Left lung (tissue), 10 donors: Measurements from ENCODE around the gene KRTAP9-7. TPM values are rescaled to one million over a fixed set of nuclear protein-coding genes. Genes with fewer than 3 reads are reported as not detected.

Experiments
- ATAC-seq: fragments of 200-7000 bp; cut with Tn5 transposase; one replicate; pipeline ENCODE4 v1.9.1; 2020; ENCODE audit warnings: moderate library complexity
- DNase-seq, 4 donors: peaks; one replicate each; pipeline ENCODE4 v3.0.0-alpha.2; 2013 to 2020
- H3K27ac ChIP-seq, 2 donors: fragments of 200-600 bp; sonication (generic) in 1 of 2; one replicate each; pipeline versions ENCODE4 v1.5.0 to v1.8.0; 2020 to 2021
- H3K27me3 ChIP-seq, 2 donors: fragments of 200-600 bp; sonication (generic) in 1 of 2; one replicate each; pipeline versions ENCODE4 v1.5.0 to v1.8.0; 2020 to 2021
- H3K36me3 ChIP-seq, 2 donors: fragments of 200-600 bp; sonication (generic) in 1 of 2; one replicate each; pipeline versions ENCODE4 v1.5.0 to v1.8.0; 2020 to 2021
- H3K4me1 ChIP-seq, 2 donors: fragments of 200-600 bp; one replicate each; pipeline ENCODE4 v1.8.0; 2021
- H3K4me3 ChIP-seq, 2 donors: fragments of 200-600 bp; sonication (generic) in 1 of 2; one replicate each; pipeline versions ENCODE4 v1.5.0 to v1.8.0; 2020 to 2021; ENCODE audit warnings: mild to moderate bottlenecking in 1 of 2
- H3K9me3 ChIP-seq, 2 donors: fragments of 200-600 bp; sonication (generic) in 1 of 2; one replicate each; pipeline versions ENCODE4 v1.5.0 to v1.8.0; 2020 to 2021
- intact Hi-C, 2 donors: fragments of 100-400 bp; cut with DNase I; formaldehyde crosslinking; loops; one replicate each; pipeline versions ENCODE4 v1.11.2 to v1.14.2; 2022
- polyA plus RNA-seq, 6 donors: library from polyadenylated mRNA; unstranded; fragments of 120-200 nt; gene quantifications; one replicate each; pipeline ENCODE4 v1.2.1, GENCODE V29; 2013; ENCODE audit not compliant: insufficient read length in 6 of 6
- total RNA-seq, 2 donors: library from RNA; stranded (reverse); fragmentation: NEBNext Ultra II Directional; extraction: Animal tissue kit (Norgen Biotek cat#: 25700); gene quantifications; one replicate each; pipeline ENCODE4 v1.2.1, GENCODE V29; 2021
- TF ChIP-seq, protein P1 (sequence below), 2 donors: fragments of 200-600 bp; sonication (generic) in 1 of 2; IDR thresholded peaks; one replicate each; pipeline versions ENCODE4 v1.5.0 to v1.8.0; 2021; ENCODE audit warnings: antibody characterized with exemption in 2 of 2
- donor health status: DM: no; HTN: yes; CAD: no.
- donor health status: DM: no; HTN: no; CAD: no.

KRTAP9-7 gene
- total and polyA plus RNA-seq, 8 donors: not detected

GRCh38 chr17:41294016-41294415 is 18.5 kb downstream of the KRTAP9-7 start:
- peaks cover 0 to 19% of the 10 kb centered on the region in 2 donors for H3K27me3 ChIP-seq
- TF ChIP-seq, protein P1, sequence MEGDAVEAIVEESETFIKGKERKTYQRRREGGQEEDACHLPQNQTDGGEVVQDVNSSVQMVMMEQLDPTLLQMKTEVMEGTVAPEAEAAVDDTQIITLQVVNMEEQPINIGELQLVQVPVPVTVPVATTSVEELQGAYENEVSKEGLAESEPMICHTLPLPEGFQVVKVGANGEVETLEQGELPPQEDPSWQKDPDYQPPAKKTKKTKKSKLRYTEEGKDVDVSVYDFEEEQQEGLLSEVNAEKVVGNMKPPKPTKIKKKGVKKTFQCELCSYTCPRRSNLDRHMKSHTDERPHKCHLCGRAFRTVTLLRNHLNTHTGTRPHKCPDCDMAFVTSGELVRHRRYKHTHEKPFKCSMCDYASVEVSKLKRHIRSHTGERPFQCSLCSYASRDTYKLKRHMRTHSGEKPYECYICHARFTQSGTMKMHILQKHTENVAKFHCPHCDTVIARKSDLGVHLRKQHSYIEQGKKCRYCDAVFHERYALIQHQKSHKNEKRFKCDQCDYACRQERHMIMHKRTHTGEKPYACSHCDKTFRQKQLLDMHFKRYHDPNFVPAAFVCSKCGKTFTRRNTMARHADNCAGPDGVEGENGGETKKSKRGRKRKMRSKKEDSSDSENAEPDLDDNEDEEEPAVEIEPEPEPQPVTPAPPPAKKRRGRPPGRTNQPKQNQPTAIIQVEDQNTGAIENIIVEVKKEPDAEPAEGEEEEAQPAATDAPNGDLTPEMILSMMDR (IDR thresholded peaks at IDR 0.05): no peak
- no peaks in the 10 kb centered on the region for H3K9me3 ChIP-seq
- no peak overlapping the region for H3K4me3 ChIP-seq
- H3K4me1 ChIP-seq: no peaks in the 10 kb centered on the region
- H3K27ac ChIP-seq: no peak overlapping the region
- ATAC-seq (no peak), DNase-seq (no peak)
- intact Hi-C loops: no loop called here
- no peaks in the 10 kb centered on the region for H3K36me3 ChIP-seq

DNA sequence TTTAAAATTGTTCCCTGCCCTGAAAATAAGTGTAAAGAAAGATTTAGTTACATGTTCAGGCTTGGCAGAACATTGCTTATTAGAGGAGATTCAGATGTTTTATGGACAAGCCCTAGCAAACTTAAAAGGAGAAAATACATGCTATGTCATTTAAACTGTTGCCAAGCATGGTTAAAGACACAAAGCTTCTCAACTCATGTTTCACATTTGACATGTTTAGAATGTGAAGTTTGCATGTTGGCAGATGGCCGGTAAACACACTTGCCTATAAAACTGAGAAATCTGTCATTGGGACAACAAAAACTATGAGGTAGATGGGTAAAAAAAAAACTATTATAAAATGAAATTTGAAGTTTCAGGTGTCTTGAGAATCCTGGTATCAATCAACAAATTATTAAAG is 21.3 kb downstream of the KRTAP9-7 start:
- Histone ChIP-seq H3K27me3 (peaks cover 0 to 14% of the 10 kb centered on the region in 2 donors), H3K4me1 (no peaks in the 10 kb centered on the region), H3K9me3 (no peaks in the 10 kb centered on the region), H3K4me3 (no peak overlapping the region), H3K27ac (no peak overlapping the region), H3K36me3 (no peaks in the 10 kb centered on the region)
- DNase-seq (no peak), ATAC-seq (no peak)
- intact Hi-C loops: no loop called here
- TF ChIP-seq, protein P1 (IDR thresholded peaks at IDR 0.05): no peak

GRCh38 chr17:41298458-41299135 is 23.1 kb downstream of the KRTAP9-7 start:
- intact Hi-C loops: no loop called here
- Histone ChIP-seq H3K9me3 (no peaks in the 10 kb centered on the region), H3K36me3 (no peaks in the 10 kb centered on the region), H3K4me1 (no peaks in the 10 kb centered on the region), H3K4me3 (no peak overlapping the region), H3K27ac (no peak overlapping the region), H3K27me3 (peaks cover 0 to 6% of the 10 kb centered on the region in 2 donors)
- no peak for DNase-seq
- TF ChIP-seq, protein P1 (IDR thresholded peaks at IDR 0.05): no peak
- ATAC-seq: no peak

- Histone ChIP-seq H3K36me3 (no peaks in the 10 kb centered on the region), H3K4me1 (no peaks in the 10 kb centered on the region), H3K27ac (no peak overlapping the region), H3K4me3 (no peak overlapping the region), H3K9me3 (no peaks in the 10 kb centered on the region), H3K27me3 (peaks cover 0 to 6% of the 10 kb centered on the region in 2 donors)
- DNase-seq (no peak), ATAC-seq (no peak)
- TF ChIP-seq, protein P1 (IDR thresholded peaks at IDR 0.05): no peak
- intact Hi-C loops: no loop called here
These were observed 25.8 kb downstream of the KRTAP9-7 start for GRCh38 chr17:41301204-41301790.

DNA sequence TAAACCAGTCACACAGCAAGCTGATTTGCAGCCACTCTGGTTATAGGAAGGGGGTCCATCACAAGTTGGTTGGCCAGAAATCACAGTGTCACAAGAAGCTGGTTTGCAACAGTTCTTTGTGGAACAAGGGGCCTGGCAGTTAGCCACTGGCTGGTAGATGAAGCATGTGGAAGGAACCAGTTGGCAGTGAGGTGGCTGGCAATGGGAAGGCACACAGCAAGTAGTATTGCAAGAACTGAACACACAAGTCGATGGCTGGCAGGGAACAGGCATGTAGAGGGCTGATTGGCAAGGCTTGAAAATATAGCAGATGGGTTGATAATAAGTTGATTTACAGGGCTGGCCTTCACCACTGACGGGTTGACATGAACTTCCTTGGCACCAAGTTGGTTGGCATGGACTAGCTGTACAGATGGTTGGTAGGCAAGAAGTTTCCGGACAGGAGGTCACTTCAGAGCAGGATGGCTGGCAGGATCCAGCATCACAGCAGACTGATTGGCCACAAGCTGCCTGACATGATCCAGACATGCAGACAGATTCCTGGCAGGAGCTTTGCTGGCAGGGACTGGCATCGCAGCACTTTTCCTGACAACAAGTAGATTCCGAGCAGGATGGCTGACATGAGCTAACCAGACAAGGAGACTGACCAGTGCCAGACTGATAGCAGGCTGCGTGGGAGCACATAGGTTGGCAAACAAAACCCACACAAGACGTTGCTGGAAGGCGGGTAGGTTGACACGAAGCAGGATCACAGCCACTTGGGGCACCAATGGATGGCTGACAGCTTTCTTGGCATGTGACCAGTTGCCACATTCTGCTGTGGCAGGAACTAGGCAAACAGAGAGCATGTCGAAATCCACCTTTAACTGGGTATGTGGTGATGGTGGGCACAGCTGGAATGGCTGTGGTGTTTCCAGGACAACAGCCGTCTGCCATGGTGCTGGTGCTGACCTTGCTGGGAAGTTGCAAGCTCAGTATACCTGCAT is 26.7 kb downstream of the KRTAP9-7 start, which contains the start of gene KRTAP29-1:
Gene KRTAP29-1, minus strand, starts transcription at position 936 of the 986 bp plus-strand sequence. Its CDS starts 0 bp downstream, at position 936.
- DNase-seq (no peak), ATAC-seq (no peak)
- Histone ChIP-seq H3K27me3 (peaks cover 0 to 6% of the 10 kb centered on the region in 2 donors), H3K27ac (no peak within 1 kb of the TSS), H3K9me3 (no peaks in the 10 kb centered on the region), H3K4me3 (no peak within 1 kb of the TSS), H3K4me1 (no peaks in the 10 kb centered on the region), H3K36me3 (no peaks in the 10 kb centered on the region)
- TF ChIP-seq, protein P1 (IDR thresholded peaks at IDR 0.05): no peak
- intact Hi-C loops: no loop called here
